ENCODE measurements around the gene ATAD3B.

GRCh38 chr1:1439546-1440261 lies 31.9 kb upstream of the ATAD3B start:
- no peak for TF ChIP-seq FOXK2 (IDR thresholded peaks at IDR 0.05)
- TF ChIP-seq BHLHE40 (IDR thresholded peaks at IDR 0.05; ENCODE audit: borderline replicate concordance): no peak
- TF ChIP-seq FOXM1 (IDR thresholded peaks at IDR 0.05; ENCODE audit: borderline replicate concordance): no peak
- TF ChIP-seq SUZ12 (IDR thresholded peaks at IDR 0.05): no peak
- TF ChIP-seq ZNF384 (IDR thresholded peaks at IDR 0.05): no peak
- TF ChIP-seq SP1 (IDR thresholded peaks at IDR 0.05): no peak
- no peak for TF ChIP-seq L3MBTL2 (conservative IDR thresholded peaks at IDR 0.05)
- TF ChIP-seq FOXA1 (IDR thresholded peaks at IDR 0.05): no peak
- TF ChIP-seq NFRKB (IDR thresholded peaks at IDR 0.05): no peak
- no peak for TF ChIP-seq ARNT (IDR thresholded peaks at IDR 0.05)
